ENCODE data around the gene ICAM4.
"Not testable (repeated sequence)": the region's sequence is repeated elsewhere in the genome, so short reads cannot be mapped to it uniquely, and the experiment has no call there.

Gene ICAM4

DNA sequence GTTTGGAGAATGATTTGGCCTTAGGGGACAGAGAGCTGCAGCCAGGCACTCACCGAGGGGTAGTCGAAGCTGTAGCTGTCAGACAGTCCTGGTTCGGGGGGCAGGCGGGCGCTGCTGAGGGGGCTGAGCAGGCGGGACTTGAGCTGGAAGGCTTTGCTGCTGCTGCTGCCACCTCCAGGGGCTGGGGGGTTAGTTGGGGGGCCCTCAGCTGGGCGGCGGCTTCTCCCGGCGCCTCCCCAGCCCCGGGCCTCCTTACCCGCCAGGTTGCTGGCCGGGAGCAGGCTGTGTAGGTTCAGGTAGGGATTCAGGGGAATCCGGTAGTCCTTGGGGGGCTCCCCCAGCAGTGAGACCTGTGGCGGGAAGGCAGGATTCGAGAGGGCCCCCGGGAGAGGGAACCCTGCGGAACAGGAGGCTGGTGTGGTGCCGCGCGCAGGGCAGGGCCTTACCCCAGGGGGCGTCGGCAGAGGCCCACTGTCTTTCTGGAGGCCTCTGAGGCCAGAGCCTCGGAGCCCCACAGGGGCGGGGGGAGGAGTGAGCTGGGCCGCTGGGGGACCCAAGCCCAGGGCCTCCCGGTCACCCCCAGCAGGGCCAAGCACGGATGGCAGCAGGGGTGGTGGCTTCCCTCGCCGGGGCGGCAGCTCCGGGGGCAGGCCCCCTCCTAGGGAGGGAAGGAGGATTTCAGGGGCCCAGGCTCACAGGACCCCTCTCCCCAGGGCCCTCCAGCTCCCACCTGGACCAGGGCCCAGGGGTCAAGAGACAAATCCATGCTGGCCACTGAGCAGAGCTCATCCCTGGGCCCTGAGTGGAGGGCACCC, 34.1 kb downstream of the ICAM4 start:
- no peak for DNase-seq

DNA sequence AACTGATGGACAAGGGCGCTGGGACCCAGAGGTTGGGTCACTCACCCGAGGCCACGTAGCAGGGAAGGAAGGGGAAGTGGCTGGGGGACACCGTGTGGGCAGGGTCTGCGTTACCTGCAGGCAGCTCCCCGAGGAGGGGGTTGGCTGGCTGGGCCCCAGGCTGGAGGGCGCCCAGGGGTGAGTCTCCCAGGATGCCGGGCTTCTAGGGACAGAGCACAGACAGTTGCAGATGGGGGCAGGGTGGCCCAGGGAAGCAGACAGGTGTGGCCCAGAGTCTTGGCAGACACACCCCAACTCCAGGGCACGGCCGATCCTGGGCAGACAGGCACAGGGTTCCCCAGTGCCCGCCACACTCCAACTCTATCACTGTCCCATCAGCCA, 34.7 kb downstream of the ICAM4 start:
- no peak for DNase-seq

DNA sequence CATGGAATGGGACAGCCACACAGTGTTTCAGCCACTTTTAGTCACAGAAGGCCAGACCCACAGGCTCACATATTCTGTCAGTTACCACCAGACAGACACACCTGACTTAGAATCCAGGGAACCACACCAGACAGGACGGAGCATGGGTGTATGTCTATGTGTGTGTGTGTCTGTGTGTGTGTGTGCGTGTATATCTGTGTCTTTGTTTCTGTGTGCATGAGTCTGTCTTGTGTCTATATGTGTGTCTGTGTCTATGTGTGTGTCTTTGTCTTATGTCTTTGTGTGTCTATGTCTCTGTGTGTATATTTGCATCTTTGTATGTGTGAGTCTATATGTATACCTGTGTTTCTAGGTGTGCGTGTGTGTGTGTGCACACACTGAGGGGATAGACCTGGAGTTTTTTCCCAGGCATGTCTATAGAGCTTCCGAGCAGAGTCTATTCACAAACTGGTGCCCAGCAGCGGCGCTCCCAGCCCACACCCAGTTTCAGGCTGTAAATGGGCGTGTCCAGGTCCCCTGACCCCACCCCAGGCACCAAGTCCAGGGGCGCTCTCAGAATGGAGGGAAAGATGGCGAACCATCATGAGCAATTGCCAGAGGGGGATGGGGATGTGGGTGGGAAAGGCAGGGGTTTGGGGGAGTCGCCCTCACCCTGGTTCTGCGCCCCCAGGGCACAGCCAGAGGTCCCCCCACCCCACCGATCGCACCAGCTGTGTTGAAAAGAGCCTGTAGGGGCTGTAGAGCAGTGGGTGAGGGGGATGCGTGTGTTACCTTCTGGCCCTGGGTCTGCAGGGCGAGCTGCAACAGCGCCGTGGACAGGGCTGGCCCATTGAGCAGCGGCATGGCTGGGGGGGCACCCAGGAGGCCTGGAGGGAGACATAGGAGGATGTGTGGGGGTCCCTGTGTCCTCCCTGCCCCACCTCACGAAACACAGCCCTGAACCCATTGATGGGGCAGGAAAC, 35.4 kb downstream of the ICAM4 start:
- no peak for DNase-seq

DNA sequence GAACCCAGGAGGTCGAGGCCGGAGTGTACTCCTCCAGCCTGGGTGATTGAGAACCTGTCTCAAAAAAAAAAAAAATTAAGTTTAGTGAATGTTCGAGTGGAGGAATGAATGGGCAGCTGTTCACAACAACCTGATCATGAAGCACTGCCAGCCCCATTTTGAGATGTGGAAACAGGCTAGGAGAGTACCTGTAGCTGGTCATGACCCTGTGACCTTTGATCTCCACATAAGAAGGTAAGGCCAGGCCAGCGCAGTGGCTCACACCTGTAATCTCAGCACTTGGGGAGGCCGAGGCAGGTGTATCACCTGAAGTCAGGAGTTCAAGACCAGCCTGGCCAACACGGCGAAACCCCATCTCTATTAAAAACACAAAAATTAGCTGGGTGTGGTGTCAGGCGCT, 39.0 kb downstream of the ICAM4 start:
- DNase-seq: no peak

DNA sequence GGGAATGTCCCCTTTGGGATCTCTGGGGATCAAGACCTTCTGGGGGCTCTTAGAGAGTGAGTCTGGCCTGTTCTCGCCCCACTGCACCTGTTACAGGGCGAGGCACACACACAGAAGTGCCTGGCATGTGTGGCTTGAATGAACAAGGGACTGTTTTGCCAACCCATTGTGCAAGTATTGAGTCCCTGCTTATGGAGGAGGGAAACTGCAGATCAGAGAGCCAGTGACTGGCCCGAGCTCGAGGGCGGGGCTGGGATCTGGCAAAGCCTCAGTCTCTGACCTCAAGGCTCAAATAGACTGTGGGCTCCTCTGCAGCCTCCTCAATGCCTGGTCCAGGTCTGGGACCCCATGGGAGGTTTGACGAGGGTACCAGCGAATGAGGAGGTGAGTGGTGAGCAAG, 41.0 kb downstream of the ICAM4 start:
- no peak for DNase-seq

DNA sequence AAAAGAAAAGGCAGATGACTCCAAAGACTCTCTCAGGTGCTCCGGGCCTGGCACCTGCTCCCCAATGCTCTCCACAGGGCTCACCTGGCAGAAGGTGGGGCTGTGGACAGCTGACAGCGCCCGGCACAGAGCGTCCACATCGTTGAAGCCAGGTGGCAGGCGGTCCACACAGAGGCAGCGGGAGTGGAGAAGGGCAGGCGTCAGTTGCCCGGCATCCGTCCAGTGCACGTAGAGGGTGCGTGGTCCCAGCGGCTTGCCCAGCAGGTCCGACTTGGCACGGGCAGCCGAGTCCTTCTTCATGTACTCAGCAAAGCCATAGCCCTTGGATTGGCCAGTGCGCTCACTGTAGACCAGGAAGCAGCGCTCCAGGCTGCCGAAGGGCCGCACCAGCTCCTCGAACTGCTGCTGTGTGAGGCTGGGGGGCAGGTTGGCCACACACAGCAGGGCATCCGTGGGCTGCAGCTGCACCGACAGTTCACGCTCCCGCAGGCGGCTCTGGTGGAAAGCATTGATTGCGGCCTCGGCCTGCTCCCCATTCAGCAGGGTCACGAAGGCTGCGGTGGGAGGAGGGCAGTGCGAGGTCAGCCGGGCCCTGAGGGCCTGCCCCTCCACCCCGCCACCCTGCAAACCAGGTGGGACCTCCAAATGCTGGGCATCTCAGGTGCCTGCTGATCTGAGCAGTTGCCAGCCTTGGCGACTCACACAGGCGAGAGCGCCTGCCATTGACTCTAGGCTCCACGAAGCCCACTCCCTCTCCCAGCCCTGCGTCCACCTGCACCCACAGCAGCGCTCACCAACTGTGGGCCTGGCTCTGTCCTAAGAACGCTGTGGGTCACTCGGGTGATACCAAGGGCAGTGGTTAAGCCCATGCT, 42.0 kb downstream of the ICAM4 start:
- no peak for DNase-seq

DNA sequence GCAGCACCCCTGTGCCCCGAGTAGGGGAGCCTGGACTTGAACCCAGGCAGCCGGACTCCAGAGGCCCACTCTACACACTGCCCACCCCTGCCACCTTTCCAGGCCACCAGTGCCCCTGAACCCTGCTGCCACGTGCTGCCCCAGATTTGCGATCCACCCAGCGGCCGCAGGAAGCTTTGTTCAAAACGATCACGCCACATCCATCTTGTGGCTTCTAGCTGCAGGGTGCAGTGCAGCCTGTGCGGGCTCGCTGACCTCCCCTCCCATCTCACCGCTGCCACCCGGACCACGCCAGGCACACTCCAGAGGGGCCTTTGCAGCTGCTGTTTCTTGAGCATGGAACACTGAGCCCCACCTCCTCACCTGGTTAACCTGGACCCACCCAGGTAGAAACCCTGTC, 42.8 kb downstream of the ICAM4 start:
- no peak for DNase-seq

DNA sequence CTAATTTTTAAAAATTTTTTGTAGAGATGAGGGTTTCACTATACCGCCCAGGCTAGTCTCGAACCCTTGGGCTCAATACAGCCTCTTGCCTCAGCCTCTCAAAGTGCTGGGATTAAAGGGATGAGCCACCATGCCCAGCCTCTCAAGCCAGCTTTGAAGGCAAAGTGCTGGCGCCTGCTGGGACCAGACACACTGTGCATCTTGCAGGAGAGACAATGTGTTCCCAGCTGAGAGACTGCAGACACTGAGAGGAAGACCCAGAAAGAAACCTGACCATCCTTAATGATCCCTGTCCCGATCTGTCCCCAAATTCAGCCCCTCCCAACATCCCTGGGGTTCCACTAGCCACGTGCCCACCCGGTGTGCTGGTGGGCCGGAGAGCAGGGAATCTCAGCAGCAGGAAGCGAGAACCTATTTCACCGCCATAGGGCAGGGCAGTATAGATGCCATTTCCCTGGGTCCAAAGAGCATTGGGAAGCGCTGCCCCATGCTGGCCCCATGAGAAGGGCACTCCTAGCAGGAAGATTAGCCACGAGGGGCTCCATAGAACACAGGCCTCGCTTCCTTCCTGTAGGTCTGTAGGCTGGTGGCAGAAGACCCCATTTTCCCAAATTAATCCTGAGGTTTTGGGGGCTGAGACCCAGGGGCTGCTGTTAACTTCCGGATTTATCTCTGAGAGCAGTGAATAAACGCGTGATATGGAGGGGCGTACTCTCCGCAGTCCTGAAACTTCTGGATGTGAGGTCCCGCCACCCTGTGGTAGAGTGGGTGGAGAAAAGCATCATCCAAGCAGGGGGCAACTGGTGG, 45.6 kb downstream of the ICAM4 start:
- DNase-seq: no peak

DNA sequence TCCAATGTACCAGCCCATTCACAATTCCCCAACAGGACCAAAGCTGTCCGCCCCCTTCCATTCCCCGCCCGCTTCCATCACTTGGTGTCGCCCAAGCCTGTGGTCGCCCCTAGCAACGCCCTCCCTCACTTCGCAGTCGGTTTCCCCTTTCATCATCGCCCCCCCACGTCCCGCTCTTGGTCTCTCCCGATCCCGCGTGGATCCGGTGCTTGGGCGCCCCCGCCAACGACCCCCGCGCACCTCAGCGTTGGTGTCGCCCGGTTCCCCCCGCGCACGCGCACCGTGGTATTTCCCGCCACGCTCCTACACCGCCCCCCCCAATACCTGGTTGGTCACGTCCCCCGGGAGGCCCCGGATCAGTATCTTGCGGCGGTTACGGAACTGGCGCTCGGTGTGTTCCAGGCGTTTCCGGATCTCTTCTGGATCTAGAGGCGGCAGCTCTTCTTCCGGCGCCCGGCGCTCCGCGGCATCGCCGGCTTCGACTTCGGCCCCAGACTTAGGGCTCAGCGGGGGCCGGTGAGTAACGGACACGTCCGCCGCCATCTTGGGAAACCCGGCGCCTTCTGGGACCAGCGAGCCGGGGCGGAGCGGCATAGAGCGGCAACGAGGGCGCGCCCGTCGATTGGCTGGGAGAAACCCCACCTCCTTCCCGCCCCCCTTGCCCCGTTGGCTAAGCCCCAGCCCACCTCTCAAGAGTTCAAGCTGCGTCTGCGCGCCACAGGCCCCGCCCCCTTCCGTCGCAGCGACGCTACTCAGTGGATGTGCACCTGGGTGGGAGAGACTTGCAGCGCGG, 46.4 kb downstream of the ICAM4 start, which contains the start of gene RAVER1:
Gene RAVER1, minus strand, starts transcription at position 565 of the 793 bp plus-strand sequence. Its CDS starts 22 bp downstream, at position 543.
- peak; percentile 98 for DNase-seq

DNA sequence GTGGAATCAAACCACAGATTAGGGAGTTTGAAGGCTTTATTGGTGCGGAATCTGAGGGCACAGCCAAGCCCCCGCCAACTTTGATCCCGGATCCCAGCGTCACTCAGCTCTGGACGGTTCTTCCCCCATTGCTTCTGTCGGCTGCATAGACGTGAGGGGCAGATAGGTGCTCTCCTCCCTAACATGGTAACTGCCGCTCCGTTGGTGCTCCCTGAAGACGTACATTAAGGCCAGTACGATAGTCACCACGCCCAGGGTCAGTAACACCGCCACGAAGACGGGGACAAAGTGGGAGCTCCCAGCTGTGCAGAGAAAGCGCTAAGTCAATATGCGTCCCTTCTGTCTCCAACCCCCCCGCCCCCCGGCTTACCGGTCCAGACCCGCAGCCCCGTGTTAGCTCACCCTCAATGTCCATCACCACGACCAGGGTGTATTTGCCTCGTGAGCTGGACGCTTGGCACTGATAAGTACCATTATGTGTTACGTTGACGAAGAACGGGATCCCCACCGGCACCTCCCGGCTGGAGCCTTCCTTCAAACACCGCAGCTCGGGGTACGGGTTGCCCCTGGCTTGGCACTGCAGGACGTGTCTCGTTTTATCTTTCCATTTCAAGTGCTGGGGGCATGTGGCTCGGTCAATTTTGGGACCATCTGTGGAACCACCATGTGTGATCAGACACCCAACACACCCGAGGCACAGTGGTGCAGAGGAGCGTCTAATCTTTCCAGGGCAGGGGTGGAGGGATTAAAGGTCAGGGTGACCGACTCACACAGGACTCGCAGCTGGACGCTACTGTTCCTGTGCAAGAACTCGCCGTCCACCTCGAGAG, 47.2 kb downstream of the ICAM4 start:
- DNase-seq: no peak

DNA sequence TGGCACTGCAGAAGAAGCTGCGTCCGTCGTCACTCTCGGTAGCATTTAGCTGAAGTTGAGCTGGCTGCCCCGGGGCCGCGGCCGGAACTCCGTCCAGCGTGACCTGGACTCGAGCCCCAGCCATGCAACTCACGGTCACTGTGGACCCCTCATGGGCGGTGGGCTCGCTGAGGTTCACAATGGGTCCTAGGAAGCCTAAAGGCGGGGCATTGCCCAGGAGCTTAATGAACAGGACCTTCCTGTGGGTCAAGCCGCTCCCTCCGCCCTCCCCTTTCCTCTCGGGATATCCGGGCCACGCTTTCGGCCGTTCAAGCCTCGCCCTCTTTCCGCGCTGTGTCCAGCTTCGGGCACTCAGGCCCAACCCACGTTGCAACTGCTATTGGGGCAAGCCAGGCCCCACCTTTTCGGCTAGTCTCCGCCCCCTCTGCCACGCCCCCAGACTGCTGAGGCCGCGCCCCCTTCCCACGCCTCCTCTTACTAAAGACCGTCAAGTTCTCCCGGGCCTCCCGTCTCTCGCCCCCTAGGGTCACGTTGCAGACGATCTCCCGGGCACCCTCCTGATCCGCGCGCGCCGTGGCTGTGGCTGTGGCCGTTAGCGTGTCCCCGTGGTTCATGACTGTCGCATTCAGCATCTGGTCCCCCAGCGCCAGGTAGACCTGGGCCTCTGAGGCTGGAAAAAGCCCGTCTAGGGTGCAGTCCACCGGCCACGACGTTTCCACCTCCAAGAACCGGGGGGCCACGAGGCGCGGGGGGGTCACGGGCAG, 48.0 kb downstream of the ICAM4 start:
- DNase-seq: peak; percentile 69

DNA sequence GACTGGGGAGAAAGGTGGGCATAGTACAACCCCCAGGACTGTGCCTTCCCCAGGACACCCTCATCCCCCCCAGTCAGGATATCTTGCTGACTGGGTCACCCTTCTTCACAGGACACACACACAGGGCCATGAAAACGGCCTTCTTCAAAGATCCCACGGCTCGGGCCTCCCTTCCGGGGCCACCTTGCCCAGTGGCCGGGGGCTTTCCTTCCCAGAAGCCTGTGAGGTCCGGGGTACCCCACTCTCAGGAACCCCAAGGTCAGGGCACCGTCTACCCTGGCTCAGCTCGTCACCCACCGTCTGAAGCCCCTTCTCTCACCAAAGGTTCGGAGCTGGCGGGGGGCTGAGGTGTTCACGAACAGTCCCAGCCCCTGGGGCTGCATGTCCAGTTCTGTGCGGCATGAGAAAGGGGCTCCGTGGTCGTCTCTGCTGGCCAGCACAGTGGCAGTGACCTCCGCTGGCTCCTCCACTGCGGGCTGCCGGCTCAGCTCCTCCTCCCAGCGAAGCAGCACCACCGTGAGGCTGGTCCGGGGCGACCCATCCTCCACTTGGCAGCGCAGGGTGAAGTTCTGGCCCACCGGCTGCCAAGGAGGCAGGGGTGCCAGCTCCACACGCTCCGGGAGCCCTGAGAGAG, 48.7 kb downstream of the ICAM4 start:
- no peak for DNase-seq

DNA sequence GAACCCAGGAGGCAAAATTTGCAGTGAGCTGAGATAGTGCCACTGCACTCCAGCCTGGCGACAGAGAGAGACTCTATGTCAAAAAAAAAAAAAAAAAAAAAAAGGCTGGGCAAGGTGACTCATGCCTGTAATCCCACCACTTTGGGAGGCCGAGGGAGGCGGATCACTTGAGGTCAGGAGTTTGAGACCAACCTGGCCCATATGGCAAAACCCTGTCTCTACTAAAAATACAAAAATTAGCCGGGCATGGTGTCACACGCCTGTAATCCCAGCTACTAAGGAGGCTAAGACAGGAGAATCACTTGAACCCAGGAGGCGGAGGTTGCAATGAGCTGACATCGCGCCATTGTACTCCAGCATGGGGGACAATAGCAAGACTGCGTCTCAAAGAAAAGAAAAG, 50.0 kb downstream of the ICAM4 start:
- DNase-seq: not testable (repeated sequence)

All from inflammatory macrophage treated with lipopolysaccharide for 4 hours (primary cell).